ENCODE results near the gene POLR3C.
"Not testable (repeated sequence)": the region's sequence is repeated elsewhere in the genome, so short reads cannot be mapped to it uniquely, and the experiment has no call there.

Gene POLR3C

DNA sequence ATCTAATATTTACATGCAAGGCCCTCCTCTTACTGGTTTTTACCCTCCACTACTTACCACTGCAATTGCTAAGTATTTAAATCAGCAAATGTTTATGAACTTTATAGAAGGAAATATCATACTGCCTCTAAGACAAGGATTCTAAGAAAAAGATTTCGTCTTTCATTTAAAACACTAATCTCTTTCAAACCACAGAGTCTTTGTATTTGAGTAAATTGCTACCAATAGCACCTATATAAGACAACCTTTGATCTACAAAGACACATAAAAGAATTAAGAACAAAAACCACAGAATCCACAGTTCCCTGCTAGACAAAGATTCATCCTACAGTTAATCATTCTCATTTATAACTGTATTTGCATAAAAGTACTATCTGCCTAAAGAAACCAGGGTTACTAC lies 37.7 kb upstream of the POLR3C start:
- H3K27ac ChIP-seq: no peak overlapping the region
- TF ChIP-seq ZFX (IDR thresholded peaks at IDR 0.05; ENCODE audit: borderline replicate concordance): no peak
- TF ChIP-seq, protein P1, sequence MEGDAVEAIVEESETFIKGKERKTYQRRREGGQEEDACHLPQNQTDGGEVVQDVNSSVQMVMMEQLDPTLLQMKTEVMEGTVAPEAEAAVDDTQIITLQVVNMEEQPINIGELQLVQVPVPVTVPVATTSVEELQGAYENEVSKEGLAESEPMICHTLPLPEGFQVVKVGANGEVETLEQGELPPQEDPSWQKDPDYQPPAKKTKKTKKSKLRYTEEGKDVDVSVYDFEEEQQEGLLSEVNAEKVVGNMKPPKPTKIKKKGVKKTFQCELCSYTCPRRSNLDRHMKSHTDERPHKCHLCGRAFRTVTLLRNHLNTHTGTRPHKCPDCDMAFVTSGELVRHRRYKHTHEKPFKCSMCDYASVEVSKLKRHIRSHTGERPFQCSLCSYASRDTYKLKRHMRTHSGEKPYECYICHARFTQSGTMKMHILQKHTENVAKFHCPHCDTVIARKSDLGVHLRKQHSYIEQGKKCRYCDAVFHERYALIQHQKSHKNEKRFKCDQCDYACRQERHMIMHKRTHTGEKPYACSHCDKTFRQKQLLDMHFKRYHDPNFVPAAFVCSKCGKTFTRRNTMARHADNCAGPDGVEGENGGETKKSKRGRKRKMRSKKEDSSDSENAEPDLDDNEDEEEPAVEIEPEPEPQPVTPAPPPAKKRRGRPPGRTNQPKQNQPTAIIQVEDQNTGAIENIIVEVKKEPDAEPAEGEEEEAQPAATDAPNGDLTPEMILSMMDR (IDR thresholded peaks at IDR 0.05): no peak

DNA sequence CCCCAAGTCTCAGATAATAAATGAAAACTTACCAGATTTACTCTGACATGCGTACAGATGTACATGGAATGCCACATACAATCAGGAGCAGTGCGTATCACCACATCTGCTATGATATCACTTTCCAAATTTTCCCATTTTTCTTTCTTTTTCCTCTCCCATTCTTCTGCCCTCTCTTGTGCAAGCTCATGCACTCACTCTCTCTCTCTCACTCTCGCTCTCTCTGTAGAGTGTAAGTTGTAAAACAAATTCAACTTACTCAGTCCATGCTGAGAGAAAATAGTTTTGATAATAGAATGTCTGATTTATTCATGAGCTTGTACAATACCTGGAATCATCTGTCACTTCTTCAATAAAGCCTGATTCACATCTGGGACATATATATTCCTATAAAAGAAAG lies 35.4 kb upstream of the POLR3C start:
- no peak for TF ChIP-seq ZFX (IDR thresholded peaks at IDR 0.05; ENCODE audit: borderline replicate concordance)
- TF ChIP-seq, protein P1 (IDR thresholded peaks at IDR 0.05): no peak
- no peak overlapping the region for H3K27ac ChIP-seq

DNA sequence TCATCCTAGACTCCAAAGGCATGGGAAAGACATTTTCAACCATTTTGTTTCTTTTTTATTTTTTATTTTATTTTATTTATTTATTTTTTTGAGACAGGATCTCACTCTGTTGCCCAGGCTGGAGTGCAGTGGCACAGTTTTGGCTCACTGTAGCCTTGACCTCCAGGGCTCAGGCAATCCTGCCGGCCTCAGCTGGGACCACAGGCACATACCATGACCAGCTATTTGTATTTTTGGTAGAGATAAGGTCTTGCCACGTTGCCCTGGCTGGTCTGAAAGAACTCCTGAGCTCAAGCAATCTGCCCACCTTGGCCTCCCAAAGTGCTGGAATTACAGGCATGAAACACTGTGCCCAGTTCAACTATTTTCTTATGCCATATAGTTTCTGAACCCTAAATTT lies 32.1 kb upstream of the POLR3C start:
- not testable (repeated sequence) for H3K27ac ChIP-seq

DNA sequence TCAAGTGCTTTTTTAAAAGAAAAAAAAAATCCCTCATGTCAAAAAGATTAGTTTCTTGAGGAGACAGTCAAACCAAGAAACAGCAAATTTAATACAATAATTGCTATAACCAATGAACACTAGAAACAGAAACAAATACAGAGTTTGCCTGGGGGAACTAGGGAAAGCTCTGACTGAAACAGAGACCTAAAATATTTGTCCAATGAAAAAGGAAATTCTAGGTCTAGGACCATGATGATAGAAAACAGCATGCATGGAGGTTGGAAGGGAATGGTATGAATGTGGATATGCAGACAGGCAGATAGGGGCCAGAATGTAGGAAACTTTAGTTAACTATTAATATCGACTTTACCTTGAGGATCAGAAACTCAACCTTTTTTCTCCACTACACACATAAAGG lies 31.5 kb upstream of the POLR3C start:
- TF ChIP-seq ZFX (IDR thresholded peaks at IDR 0.05; ENCODE audit: borderline replicate concordance): no peak
- no peak overlapping the region for H3K27ac ChIP-seq

DNA sequence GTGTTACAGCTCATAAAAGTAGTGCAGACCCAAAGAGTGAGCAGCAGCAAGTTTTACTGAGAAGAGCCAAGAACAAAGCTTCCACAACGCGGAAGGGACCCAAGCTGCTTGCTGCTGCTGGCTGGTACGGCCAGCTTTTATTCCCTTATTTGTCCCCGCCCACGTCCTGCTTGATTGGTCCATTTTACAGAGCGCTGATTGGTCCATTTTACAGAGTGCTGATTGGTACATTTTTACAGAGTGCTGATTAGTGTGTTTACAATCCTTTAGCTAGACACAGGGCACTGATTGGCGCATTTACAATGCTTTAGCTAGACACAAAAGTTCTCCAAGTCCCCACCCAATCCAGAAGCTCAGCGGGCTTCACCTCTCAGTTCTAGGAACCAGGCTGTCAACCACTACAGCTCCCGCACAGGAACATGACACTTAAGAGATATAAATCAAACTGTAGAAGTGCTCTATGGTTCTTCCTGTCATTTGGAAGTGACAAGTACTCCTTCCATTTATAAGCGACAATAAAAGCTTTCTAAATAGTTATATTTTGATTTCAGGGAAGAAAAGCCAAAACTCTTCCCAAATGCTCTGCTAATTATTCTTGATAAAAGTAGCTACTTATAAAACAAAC lies 28.6 kb upstream of the POLR3C start:
- TF ChIP-seq, protein P1 (IDR thresholded peaks at IDR 0.05): no peak
- H3K27ac ChIP-seq: no peak overlapping the region

DNA sequence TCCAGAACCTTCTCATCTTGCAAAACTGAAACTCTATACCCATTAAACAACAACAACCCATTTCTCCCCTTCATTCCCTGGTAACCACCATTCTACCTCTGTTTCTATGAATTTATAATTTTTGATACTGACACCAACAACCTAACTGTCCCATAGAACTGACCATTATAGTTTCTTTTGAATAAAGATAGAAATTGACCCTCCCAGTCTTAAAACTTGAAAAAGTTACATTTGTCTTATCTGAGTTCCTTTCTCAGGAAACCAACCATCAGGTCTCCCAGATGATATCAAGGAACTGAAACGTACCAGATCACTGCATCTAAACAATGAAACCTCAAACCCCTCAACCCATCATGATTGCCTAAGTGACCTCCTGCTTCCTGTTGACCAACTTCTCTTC lies 27.2 kb upstream of the POLR3C start:
- no peak for TF ChIP-seq ZFX (IDR thresholded peaks at IDR 0.05; ENCODE audit: borderline replicate concordance)
- TF ChIP-seq, protein P1 (IDR thresholded peaks at IDR 0.05): no peak
- no peak overlapping the region for H3K27ac ChIP-seq

DNA sequence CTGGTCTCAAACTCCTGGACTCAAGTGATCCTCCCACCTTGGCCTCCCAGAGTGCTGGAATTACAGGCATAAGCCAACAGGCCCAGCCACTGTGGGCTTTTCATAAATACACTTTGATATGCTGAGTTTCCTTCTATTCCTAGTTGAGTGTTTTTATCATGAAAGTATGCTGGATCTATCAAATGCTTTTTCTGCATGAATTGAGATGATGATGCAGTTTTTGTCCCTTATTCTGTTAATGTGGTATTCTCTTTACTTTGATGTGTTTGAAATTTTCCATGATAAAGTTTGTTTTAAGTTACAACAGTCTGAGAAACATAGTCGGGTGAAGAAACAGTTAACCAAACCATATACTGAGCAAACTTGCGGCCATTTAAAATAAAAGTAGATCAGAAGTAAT lies 24.2 kb upstream of the POLR3C start:
- TF ChIP-seq ZFX (IDR thresholded peaks at IDR 0.05; ENCODE audit: borderline replicate concordance): no peak
- TF ChIP-seq, protein P1 (IDR thresholded peaks at IDR 0.05): no peak
- H3K27ac ChIP-seq: no peak overlapping the region

DNA sequence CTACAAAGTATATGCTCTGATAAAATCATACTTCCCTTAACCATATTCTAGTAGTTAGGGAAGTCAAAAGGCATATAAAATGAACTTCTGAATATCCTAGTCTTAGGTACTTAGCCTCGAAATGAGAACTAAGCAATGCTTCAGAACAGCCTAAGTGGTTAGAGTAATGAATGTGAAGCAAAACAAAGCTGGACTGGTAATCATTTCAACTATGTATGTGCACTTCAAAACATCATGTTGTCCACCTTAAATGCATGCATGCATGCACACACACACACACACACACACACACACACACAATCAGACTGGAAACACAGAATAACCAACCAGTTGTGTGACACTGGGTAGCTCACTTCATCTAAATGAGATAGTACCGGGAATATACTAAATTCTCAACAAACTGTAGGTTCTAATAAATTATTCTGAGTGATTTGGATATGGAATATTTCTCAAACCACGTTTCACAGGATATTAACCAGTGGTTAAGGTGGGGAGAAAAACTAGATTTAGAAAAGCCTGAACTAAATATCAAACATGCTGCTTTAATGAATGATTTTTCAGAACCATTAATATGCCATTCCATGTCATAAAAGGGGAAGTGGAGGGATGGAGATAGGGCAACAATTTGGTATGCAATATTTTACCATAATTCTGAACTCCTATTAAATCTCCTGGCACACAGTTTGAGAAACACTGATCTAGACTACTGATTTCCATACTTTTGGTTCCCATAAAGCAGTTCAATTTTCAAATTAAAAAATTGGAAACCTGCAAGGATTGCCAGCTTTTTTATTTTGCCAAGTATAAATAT lies 19.6 kb upstream of the POLR3C start:
- no peak overlapping the region for H3K27ac ChIP-seq
- TF ChIP-seq, protein P1 (IDR thresholded peaks at IDR 0.05): no peak
- TF ChIP-seq ZFX (IDR thresholded peaks at IDR 0.05; ENCODE audit: borderline replicate concordance): no peak
